GM19193 (cell line): ENCODE data around the gene C15orf62.

Experiments
- POLR2A ChIP-seq: IDR thresholded peaks from 4 replicates; pipeline ENCODE4 v1.6.1; 2011; ENCODE audit not compliant: insufficient read depth, insufficient read length; ENCODE audit errors: extremely low read depth

Gene C15orf62

DNA sequence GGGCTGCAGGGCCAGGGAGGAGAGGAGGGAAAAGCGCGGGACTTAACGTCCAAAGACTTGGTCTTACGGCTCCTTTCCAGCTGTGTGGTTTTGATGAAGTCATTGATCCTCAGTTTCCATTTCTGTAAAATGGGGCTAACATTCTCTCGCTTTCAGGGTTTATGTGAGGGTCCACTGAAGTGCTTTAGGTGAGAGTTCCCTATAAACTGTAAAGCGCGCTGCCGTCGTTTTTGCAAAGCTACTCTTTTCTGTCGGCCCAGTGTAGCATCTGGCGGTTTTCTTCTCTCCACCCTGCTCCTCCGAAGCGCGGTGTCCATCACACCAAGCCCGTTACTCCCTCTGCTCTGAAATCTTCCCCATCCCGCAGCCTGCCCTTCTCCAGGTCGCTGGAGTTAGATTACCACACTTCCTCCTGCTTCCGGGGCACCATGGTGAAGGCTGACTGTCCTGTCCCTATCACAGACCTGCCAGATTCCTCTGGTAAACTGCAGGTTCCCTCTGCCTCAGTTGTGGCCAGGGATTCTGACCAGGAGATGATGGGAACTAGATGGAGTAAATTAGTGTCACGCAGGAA is 38.2 kb downstream of the C15orf62 start:
- TF ChIP-seq POLR2A: no peak

DNA sequence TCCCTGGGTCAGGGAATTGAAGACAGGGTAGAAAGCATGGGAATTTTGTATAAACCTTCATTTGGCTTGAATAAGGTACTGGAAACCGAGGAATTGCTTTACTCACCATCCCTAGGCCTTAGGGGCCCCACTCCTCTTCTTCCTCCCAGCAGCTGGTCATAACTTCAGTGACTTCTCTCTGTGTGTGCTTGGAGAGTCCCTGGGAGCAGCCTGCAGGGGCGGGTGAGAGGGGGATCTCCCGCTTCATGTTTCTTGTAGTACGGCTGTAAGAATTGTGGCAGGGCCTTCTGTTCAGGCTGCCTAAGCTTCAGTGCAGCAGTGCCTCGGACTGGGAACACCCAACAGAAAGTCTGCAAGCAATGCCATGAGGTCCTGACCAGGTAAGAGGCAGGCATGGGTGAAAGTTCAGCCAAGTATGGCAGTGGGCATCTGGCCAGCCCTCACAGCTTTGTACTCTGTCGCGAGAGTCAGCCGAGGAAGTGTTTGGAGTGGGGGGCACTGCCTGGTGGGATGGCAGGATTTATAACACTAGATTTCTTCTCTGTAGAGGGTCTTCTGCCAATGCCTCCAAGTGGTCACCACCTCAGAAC is 39.2 kb downstream of the C15orf62 start:
- TF ChIP-seq POLR2A: no peak

DNA sequence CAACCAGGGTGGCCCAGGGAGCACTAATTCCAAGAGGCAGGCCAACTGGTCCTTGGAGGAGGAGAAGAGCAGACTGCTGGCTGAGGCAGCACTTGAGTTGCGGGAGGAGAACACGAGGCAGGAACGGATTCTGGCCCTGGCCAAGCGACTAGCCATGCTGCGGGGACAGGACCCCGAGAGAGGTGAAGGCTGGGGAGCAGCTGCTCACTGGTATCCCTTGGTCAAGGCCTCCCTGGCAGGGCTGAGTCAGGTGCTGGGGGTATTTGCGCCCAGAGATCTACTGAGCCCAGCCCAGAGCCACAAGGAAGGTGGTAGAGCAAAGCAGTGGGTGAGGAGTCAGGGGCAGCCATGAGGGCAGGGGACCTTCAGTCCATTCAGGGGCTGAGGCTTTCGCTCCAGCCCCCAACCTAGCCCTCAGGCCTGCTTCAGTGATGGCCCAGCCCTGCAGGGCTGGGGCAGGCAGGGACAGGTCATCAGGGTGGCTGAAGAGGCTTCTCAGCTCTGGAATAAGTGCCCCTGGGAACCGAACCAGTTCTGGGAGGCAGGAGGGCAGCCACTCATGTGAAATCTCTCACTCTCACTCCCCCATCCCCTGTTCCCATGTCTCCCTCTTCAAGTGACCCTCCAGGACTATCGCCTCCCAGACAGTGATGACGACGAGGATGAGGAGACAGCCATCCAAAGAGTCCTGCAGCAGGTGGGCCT is 43.1 kb downstream of the C15orf62 start:
- no peak for TF ChIP-seq POLR2A

DNA sequence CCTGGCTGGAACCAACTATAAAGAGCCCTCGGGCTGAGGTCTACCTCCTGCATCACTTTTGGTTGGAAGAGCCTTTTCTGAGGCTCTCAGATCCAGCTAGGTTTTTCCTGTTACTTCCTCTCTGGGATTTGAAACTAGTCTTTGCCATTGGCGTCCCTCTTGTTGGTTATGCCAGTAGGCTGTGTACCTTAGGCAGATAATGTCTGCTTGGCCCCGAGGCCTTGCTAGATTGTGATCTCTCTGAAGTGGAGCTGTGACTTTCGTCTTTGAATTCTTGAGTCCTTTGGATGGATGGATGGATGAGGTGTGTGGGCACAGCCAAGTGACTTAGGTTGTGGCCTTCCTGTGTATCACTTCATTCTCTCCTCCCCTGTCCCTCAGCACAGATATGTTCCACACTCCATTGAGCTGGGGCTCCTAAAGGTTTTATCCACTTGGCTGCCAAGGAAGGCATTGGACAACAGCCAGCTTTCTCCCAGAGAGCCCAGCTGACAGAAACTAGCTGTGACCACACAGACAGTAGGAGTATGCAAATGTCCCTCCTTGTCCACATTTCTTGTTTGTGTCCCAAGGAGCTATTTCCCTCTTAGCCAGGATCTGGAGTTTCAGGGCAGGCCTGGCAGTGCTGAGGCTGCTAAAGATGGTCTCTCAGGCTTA is 45.4 kb downstream of the C15orf62 start:
- TF ChIP-seq POLR2A: no peak

DNA sequence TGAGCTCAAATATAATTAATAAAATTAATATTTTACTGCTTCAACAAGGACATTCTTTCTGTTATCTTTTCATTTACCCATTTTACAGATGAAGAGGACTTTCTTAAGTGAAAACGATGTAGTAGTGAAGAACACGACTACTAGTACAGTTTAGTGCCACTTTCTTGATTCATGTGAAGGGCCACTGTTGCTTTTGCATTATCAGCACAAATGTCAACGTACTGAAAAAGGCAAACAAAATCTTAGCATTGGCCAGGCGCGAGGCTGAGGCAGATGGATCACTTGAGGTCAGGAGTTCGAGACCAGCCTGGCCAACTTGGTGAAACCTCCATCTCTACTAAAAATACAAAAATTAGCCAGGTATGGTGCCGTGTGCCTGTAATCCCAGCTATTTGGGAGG is 49.3 kb downstream of the C15orf62 start:
- TF ChIP-seq POLR2A: no peak

DNA sequence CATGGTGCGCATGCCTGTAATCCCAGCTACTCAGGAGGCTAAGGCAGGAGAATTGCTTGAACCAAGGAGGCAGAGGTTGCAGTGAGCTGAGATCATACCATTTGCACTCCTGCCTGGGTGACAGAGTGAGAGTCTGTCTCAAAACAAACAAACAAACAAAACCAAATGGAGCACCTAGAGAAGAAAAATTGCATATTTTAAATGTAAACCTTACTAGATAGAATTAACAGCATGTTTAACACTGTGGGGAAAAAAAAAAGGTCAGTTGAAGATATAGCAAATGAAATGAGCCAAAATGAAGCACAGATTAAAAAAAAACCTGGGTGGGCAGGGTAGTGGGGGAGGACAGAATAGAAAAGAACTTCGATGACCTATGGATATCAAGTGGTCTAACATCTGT is 51.4 kb downstream of the C15orf62 start:
- TF ChIP-seq POLR2A: no peak
